WTC11 (cell line): ENCODE measurements around the gene MOB3B. TPM values are rescaled to one million over a fixed set of nuclear protein-coding genes. Genes with fewer than 3 reads are reported as not detected.

Source experiments
- ATAC-seq: fragments of 200-7000 bp; cut with Tn5 transposase; 2 replicates; pipeline ENCODE4 v1.10.0; 2021; ENCODE audit warnings: mild to moderate bottlenecking, moderate library complexity
- CTCF ChIA-PET: fragments of 300-600 bp; sonication (Branson Sonifier 250); formaldehyde crosslinking; loops from one replicate; lab custom pipeline; 2021; ENCODE audit warnings: antibody characterized with exemption; lab: Charles Lee
- POLR2A ChIA-PET: fragments of 350-600 bp; sonication (Branson Sonifier 250); formaldehyde crosslinking; loops from one replicate; lab custom pipeline; 2021; ENCODE audit warnings: antibody characterized with exemption; lab: Charles Lee
- DNase-seq: peaks from one replicate; pipeline ENCODE4 v3.0.0; 2021; ENCODE audit warnings: low spot score
- H3K27ac Mint-ChIP-seq: 2 replicates; pipeline ENCODE4 v1.8.0; 2021; ENCODE audit warnings: mixed read lengths
- H3K27me3 Mint-ChIP-seq: 2 replicates; pipeline ENCODE4 v1.8.0; 2021; ENCODE audit warnings: low read depth, mild to moderate bottlenecking, moderate library complexity, mixed read lengths
- H3K36me3 Mint-ChIP-seq: 2 replicates; pipeline ENCODE4 v1.8.0; 2021; ENCODE audit warnings: mixed read lengths
- H3K4me1 Mint-ChIP-seq: 2 replicates; pipeline ENCODE4 v1.8.0; 2022; ENCODE audit warnings: mixed read lengths
- H3K4me3 Mint-ChIP-seq: 2 replicates; pipeline ENCODE4 v1.8.0; 2021; ENCODE audit warnings: mild to moderate bottlenecking, moderate library complexity, mixed read lengths
- H3K9me3 Mint-ChIP-seq: 2 replicates; pipeline ENCODE4 v1.8.0; 2021; ENCODE audit warnings: mixed read lengths
- AFF4 ChIP-seq: sonication (generic); formaldehyde crosslinking; IDR thresholded peaks from 2 replicates; pipeline ENCODE4 v1.8.1; 2023; ENCODE audit warnings: mild to moderate bottlenecking, missing genetic modification reagents, borderline replicate concordance
- CBFB ChIP-seq: sonication (generic); formaldehyde crosslinking; IDR thresholded peaks from 2 replicates; pipeline ENCODE4 v1.8.1; 2022; ENCODE audit warnings: mild to moderate bottlenecking, low read depth, missing genetic modification reagents
- CREB1 ChIP-seq: sonication (generic); formaldehyde crosslinking; IDR thresholded peaks from 2 replicates; pipeline ENCODE4 v1.8.0; 2023; ENCODE audit warnings: mild to moderate bottlenecking, missing genetic modification reagents
- EMX1 ChIP-seq: fragments of 250-450 bp; sonication (Bioruptor Pico); IDR thresholded peaks from 2 replicates; pipeline ENCODE4 v1.8.0; 2021; ENCODE audit warnings: mild to moderate bottlenecking
- ERG ChIP-seq: fragments of 250-450 bp; sonication (Bioruptor Pico); IDR thresholded peaks from 2 replicates; pipeline ENCODE4 v1.8.0; 2021; ENCODE audit warnings: mild to moderate bottlenecking
- ESRRA ChIP-seq: sonication (generic); formaldehyde crosslinking; IDR thresholded peaks from 2 replicates; pipeline ENCODE4 v1.8.1; 2022; ENCODE audit warnings: mild to moderate bottlenecking, missing genetic modification reagents, borderline replicate concordance
- FOXJ3 ChIP-seq: sonication (generic); formaldehyde crosslinking; IDR thresholded peaks from 2 replicates; pipeline ENCODE4 v1.9.0; 2021; ENCODE audit warnings: missing genetic modification reagents, mild to moderate bottlenecking, borderline replicate concordance
- GABPB1 ChIP-seq: sonication (generic); formaldehyde crosslinking; IDR thresholded peaks from 2 replicates; pipeline ENCODE4 v1.8.1; 2023; ENCODE audit warnings: mild to moderate bottlenecking, missing genetic modification reagents
- GTF2I ChIP-seq: fragments of 250-450 bp; sonication (Bioruptor Pico); conservative IDR thresholded peaks from 2 replicates; pipeline ENCODE4 v1.4.0; 2021; ENCODE audit warnings: mild to moderate bottlenecking
- IRF2 ChIP-seq: sonication (generic); formaldehyde crosslinking; IDR thresholded peaks from 2 replicates; pipeline ENCODE4 v1.8.0; 2022; ENCODE audit warnings: low read depth, missing genetic modification reagents, borderline replicate concordance
- JAZF1 ChIP-seq: fragments of 250-450 bp; sonication (Bioruptor Pico); IDR thresholded peaks from 2 replicates; pipeline ENCODE4 v1.9.0; 2021; ENCODE audit warnings: moderate library complexity, mild to moderate bottlenecking, inconsistent platforms
- OVOL2 ChIP-seq: fragments of 250-450 bp; sonication (Bioruptor Pico); IDR thresholded peaks from 2 replicates; pipeline ENCODE4 v1.9.0; 2021; ENCODE audit warnings: mild to moderate bottlenecking, borderline replicate concordance
- RORB ChIP-seq: fragments of 250-450 bp; sonication (Bioruptor Pico); IDR thresholded peaks from 2 replicates; pipeline ENCODE4 v1.9.0; 2021; ENCODE audit warnings: mild to moderate bottlenecking
- ZNF121 ChIP-seq: sonication (generic); formaldehyde crosslinking; IDR thresholded peaks from 2 replicates; pipeline ENCODE4 v1.8.0; 2023; ENCODE audit warnings: missing genetic modification reagents
- ZNF219 ChIP-seq: sonication (generic); formaldehyde crosslinking; IDR thresholded peaks from 2 replicates; pipeline ENCODE4 v1.8.0; 2023; ENCODE audit warnings: missing genetic modification reagents, mild to moderate bottlenecking, borderline replicate concordance
- ZNF232 ChIP-seq: sonication (generic); formaldehyde crosslinking; IDR thresholded peaks from 2 replicates; pipeline ENCODE4 v1.8.0; 2022; ENCODE audit warnings: mild to moderate bottlenecking, missing genetic modification reagents
- ZNF512 ChIP-seq: sonication (generic); formaldehyde crosslinking; IDR thresholded peaks from 2 replicates; pipeline ENCODE4 v1.8.1; 2022; ENCODE audit warnings: missing genetic modification reagents, borderline replicate concordance
- total RNA-seq: library from RNA; stranded (reverse); gene quantifications from 3 replicates; pipeline ENCODE4 v1.2.3, GENCODE V29; 2021
- TF ChIP-seq, protein P1 (sequence below): sonication (generic); formaldehyde crosslinking; IDR thresholded peaks from 2 replicates; pipeline ENCODE4 v1.8.1; 2023; ENCODE audit warnings: mild to moderate bottlenecking, moderate library complexity, missing genetic modification reagents
- TF ChIP-seq, protein P2 (sequence below): sonication (generic); formaldehyde crosslinking; IDR thresholded peaks from 2 replicates; pipeline ENCODE4 v1.8.0; 2022; ENCODE audit warnings: mild to moderate bottlenecking, missing genetic modification reagents
- TF ChIP-seq, protein P3 (sequence below): sonication (generic); formaldehyde crosslinking; IDR thresholded peaks from 2 replicates; pipeline ENCODE4 v1.8.1; 2023; ENCODE audit warnings: mild to moderate bottlenecking, missing genetic modification reagents

MOB3B gene
- total RNA-seq, 1 experiment from 2014 or later: 25.1 TPM

DNA sequence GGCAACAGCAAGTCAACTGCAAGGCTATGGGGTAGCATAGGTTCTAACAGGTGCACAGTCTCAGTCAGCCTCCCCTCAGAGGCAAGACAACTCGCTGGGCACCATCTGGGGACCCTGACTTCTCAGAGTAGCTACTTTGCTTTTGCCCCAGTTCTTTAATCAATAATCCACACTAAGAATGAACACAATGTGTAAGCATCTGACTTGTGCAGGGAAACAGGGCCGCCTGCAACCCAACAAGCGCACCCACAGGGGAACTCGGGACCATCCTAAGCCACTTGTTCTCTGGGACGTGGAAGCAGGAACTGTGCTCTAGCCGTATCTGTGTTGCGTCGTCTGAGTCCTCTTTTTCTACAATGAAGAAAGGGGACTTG, 1.9 kb downstream of the MOB3B start:
- ChIA-PET CTCF (interaction anchor here (0.6 to 1.6 kb wide), 4 partner anchors 37 to 195 kb away, joined by 3 to 11 read pairs (median 3); no protein-coding TSS in a partner anchor), POLR2A (no interaction called here)
- Mint-ChIP-seq H3K27me3 (peaks cover 3% of the 10 kb centered on the region; the same call in 1 of the 2 replicates), H3K4me1 (peaks cover 64% of the 10 kb centered on the region), H3K36me3 (peaks cover 5% of the 10 kb centered on the region; the same call in 1 of the 2 replicates), H3K9me3 (no peaks in the 10 kb centered on the region), H3K4me3 (peak overlapping the region; percentile 94), H3K27ac (peak overlapping the region; percentile 96)
- ATAC-seq (peak; percentile 2; the same call in 1 of the 2 replicates), DNase-seq (no peak)
- no peak for TF ChIP-seq ESRRA (CRISPR knock-in tag)
- TF ChIP-seq EMX1: no peak
- TF ChIP-seq, protein P1, sequence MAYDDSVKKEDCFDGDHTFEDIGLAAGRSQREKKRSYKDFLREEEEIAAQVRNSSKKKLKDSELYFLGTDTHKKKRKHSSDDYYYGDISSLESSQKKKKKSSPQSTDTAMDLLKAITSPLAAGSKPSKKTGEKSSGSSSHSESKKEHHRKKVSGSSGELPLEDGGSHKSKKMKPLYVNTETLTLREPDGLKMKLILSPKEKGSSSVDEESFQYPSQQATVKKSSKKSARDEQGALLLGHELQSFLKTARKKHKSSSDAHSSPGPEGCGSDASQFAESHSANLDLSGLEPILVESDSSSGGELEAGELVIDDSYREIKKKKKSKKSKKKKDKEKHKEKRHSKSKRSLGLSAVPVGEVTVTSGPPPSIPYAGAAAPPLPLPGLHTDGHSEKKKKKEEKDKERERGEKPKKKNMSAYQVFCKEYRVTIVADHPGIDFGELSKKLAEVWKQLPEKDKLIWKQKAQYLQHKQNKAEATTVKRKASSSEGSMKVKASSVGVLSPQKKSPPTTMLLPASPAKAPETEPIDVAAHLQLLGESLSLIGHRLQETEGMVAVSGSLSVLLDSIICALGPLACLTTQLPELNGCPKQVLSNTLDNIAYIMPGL (CRISPR knock-in tag): no peak
- no peak for TF ChIP-seq ERG (CRISPR knock-in tag)
- no peak for TF ChIP-seq AFF4 (CRISPR knock-in tag)

DNA sequence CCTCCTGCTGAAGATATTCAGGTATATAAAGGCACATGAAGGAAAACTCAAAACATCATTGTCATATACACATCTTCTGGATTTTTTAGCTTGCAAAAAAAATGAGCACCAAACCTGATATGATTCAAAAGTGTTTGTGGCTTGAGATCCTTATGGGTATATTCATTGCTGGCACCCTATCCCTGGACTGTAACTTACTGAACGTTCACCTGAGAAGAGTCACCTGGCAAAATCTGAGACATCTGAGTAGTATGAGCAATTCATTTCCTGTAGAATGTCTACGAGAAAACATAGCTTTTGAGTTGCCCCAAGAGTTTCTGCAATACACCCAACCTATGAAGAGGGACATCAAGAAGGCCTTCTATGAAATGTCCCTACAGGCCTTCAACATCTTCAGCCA, 5.4 kb downstream of the MOB3B start, which contains the start of gene IFNK:
Gene IFNK (plus strand): TSS at position 55 of the 400 bp plus-strand sequence. CDS start 47 bp downstream, at position 102.
- POLR2A ChIA-PET: interaction anchor here (0.7 kb wide), 1 partner anchor 50 kb away, joined by 4 read pairs; no protein-coding TSS in a partner anchor
- Mint-ChIP-seq H3K9me3 (no peaks in the 10 kb centered on the region), H3K27ac (no peak within 1 kb of the TSS; the same call in 1 of the 2 replicates), H3K36me3 (peaks cover 5% of the 10 kb centered on the region; the same call in 1 of the 2 replicates), H3K4me3 (no peak within 1 kb of the TSS), H3K4me1 (peaks cover 71% of the 10 kb centered on the region), H3K27me3 (peaks cover 3% of the 10 kb centered on the region; the same call in 1 of the 2 replicates)
- DNase-seq (no peak), ATAC-seq (no peak)
- CTCF ChIA-PET: interaction anchor here (0.7 to 2.3 kb wide), 3 partner anchors 12 to 35 kb away, joined by 3 to 7 read pairs (median 3); no protein-coding TSS in a partner anchor
- TF ChIP-seq FOXJ3 (CRISPR knock-in tag) (no peak), GTF2I (no peak), ZNF232 (no peak), CBFB (CRISPR knock-in tag) (no peak), CREB1 (no peak), RORB (CRISPR knock-in tag) (no peak), ZNF512 (CRISPR knock-in tag) (no peak), IRF2 (CRISPR knock-in tag) (no peak), ZNF219 (CRISPR knock-in tag) (no peak), ZNF121 (CRISPR knock-in tag) (no peak), OVOL2 (CRISPR knock-in tag) (no peak), GABPB1 (CRISPR knock-in tag) (no peak), JAZF1 (CRISPR knock-in tag) (no peak)
- TF ChIP-seq, protein P1 (CRISPR knock-in tag): no peak
- TF ChIP-seq, protein P2, sequence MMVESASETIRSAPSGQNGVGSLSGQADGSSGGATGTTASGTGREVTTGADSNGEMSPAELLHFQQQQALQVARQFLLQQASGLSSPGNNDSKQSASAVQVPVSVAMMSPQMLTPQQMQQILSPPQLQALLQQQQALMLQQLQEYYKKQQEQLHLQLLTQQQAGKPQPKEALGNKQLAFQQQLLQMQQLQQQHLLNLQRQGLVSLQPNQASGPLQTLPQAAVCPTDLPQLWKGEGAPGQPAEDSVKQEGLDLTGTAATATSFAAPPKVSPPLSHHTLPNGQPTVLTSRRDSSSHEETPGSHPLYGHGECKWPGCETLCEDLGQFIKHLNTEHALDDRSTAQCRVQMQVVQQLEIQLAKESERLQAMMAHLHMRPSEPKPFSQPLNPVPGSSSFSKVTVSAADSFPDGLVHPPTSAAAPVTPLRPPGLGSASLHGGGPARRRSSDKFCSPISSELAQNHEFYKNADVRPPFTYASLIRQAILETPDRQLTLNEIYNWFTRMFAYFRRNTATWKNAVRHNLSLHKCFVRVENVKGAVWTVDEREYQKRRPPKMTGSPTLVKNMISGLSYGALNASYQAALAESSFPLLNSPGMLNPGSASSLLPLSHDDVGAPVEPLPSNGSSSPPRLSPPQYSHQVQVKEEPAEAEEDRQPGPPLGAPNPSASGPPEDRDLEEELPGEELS: no peak
- TF ChIP-seq, protein P3, sequence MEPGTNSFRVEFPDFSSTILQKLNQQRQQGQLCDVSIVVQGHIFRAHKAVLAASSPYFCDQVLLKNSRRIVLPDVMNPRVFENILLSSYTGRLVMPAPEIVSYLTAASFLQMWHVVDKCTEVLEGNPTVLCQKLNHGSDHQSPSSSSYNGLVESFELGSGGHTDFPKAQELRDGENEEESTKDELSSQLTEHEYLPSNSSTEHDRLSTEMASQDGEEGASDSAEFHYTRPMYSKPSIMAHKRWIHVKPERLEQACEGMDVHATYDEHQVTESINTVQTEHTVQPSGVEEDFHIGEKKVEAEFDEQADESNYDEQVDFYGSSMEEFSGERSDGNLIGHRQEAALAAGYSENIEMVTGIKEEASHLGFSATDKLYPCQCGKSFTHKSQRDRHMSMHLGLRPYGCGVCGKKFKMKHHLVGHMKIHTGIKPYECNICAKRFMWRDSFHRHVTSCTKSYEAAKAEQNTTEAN (CRISPR knock-in tag): no peak
